HG03460 (cell line): ENCODE measurements around the gene TSNAX.
A peak's percentile ranks its signal among the peaks of the same experiment; 100 is the strongest.

Experiments used
- ATAC-seq: cut with Tn5 transposase; IDR thresholded peaks from one replicate; pipeline ENCODE4 v1.9.1; 2021; ENCODE audit not compliant: unreplicated experiment

The TSNAX gene

DNA sequence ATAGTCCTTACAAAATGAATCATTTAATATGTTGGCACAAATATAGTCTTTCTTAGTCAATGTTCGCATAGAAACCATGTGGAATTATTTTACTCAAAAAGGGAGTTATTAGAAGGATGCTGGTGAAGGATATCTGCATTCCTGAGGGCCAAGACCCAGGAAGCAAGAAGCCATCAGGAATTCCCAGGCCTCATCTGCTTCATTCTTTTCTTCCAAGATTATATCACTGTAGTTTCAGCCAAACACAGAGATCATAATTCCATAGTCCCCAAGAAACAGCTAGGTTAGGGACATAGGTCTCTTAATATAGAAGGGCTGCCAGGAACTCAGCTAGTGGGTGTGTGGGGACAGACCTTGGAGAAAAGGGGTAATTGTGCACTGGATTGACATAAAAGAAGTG lies 69.5 kb downstream of the TSNAX start:
- ATAC-seq, result no peak

DNA sequence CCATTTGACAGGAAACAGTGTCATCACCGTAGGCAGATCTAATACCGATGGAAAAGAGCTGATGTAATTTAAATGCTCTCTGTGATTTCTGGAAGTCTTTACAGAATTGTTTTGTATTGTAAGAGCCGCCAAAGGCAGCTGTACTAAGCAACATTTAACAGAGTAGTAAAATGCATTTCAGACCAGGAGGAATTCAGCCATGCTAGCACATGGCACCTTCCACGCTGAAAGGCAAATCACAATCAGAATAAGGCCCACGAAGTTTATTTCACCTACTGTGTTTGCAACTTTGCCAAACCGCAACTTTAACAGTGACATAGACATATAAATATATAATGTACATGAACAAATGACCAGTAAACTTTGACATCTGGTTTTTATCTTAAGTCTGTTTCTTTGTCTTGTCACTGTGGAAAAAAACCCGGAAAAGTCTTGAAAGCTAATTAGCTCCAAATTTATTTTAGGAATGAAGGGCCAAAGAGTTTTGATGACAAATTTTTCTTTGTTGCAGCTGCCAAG lies 72.0 kb downstream of the TSNAX start:
- no peak for ATAC-seq

DNA sequence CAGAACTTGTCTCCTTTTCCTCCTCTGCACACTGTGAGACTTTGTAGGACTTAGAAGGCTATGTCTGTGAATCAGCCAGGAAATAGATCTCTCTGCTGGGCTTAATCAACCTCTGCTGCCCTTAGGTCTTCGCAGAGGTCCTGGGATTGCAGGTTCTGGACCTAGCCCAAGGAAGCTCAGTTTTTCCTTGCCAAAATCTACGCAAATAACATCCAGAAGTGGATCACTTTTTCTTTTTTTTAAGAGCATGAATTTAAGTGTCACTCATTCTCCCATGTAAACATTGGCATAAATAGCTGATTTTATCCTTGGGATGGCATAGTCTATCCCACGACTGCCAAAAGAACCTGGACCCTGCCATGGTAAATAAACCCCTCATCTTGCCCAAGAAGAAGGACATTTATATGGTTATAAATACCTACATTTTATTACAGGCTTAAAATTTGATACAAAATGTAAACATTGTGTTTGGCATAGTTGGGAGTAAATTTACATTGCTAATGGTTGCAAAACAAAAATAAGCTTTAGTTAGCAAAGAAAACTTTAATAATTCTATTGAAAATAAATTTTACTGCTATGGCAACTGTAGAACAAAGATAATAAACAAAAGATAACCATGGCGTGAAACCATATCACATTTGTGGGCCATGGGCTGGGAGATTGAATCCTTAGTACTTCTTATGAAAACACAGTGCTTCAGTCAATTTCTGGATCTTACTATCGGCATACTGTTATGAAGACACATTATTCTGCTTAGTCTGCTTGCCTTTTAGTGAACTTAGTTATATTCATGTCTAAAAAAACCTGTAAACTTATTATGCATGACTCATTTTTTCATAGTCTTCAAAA lies 73.6 kb downstream of the TSNAX start:
- no peak for ATAC-seq

DNA sequence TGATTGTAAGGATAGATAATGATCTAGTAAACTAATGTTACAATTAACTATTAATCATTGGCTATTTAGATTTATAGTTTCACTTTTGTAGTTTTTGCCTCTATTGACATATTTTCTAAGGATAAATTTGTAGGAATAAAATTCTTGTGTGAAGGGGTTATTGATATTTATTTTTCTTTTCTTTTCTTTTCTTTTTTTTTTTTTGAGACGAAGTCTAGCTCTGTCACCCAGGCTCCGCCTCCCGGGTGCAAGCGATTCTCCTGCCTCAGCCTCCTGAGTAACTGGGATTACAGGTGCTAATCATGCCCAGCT lies 74.2 kb downstream of the TSNAX start:
- ATAC-seq, result no peak

DNA sequence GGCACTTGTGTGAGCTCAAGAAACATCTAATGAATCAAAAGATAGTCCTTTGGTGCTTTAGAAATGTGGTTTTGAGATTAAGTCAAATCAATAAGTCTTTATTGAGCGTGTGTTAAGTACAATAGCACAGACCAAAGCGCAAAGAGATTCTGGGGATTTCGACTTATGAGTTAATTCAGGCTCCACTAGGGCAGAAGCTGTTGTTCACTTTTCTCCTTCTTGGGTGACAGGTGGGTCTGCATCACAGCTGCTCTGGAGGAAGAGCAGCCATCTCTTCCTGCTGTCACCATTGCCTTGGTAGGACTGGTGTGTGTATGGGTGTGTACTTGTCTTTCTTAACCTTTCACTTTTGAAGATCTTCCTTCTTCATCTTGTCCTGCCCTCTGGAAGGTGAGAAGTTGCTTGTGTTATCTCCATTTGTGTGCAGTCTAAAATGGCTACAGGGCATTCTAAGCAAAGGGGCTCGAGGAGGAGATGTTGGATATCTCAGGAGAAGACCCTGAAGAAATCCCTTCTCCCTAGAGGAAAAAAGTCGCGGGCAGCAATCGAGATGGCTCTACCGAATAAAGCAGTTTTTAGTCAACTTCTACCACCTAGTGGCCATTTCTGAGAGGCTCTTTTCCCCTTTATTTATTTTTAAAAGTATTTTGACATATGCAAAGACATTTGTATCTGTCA lies 75.3 kb downstream of the TSNAX start:
- peak; percentile 69 for ATAC-seq

DNA sequence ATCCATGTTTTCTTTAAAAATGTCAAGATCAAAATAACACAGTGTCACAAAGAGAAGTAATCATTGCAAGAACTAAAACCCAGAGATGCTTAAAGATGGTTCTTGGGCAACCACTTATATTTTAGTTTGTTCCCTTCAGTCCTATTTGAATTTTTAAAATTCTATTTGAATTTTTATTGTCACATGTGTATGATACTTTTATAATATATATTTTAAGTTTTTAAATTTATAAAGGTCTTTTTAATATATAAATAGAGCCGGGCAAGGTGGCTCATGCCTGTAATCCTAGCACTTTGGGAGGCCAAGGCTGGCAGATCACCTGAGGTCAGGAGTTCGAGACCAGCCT lies 75.8 kb downstream of the TSNAX start:
- ATAC-seq, result no peak

DNA sequence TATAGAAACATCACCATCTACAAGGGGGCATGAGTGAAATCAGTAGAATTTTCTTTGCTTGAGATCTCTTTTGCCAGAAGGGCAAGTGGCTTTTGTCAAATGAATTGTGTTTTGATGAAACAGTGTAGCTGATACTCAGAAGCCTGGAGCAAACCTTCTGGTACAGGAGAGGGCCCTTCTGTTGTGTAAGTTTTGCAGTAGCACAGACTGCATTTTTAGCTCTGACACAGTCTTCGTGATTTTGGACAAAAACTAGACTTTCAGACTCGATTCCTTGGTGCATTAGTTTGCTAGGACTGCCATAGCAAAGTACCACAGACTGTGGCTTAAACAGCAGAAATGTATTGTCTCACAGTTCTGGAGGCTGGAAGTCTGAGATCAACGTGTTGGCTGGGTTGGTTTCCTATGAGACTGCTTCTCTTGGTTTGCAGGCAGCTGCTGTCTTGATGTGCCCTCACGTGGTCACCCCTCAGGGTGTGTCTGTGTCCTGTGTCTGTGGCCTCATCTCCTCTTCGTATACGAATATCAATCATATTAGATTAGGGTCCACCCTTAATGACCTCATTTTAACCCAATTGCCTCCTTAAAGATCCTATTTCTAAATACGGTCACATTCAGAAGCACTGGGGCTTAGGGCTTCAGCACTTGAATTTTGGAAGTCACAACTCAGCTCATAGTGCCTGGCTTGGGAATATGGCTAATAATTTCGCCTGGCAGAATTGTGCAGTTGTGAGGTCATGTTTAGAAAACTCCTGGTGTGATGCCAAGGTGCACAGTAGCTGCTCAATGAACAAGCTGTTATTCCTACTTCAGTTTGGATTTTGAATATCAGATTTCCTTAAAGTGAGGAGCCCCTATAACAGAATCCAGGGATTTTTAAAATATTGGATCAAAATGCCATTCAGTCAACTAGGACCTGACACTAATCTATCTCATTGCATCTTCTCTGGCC lies 77.0 kb downstream of the TSNAX start:
- no peak for ATAC-seq

DNA sequence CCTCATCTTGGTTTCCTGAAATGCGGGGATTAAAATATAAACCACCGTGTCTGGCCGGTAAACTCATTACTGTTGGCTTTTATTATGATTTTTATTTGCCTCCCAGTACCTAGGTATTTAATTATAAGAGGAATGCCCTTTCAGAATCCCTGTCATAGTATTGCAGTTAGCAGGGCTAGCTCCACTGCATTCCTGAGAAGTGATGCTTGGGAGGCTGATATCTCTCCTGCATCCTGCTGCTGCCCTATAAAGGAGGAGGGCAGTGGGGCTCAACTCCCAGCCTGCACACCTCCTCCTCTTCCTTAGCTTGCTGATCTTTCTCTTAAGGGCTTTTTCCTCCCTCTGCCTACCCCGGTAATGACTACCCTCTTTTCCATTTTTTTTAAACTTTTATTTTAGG lies 78.2 kb downstream of the TSNAX start:
- ATAC-seq, result no peak

DNA sequence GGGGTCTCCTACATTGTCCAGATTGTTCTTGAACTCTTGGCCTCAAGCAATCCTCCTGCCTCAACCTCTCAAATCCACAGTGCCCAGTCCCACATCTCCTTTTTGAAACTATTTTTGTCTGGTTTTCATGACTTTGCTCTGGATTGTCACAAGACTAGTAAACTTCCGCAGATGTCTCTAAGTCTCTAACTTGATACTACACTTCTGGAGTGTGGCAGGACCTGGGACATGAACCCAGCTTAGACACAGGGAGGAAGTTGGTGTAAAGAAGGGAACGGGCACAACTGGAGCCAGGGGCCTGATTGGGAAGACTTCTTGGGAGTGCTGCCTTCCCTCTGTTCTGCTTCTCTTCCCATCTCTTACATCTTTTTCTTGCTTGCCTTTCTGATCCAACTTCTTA lies 81.9 kb downstream of the TSNAX start:
- no peak for ATAC-seq

DNA sequence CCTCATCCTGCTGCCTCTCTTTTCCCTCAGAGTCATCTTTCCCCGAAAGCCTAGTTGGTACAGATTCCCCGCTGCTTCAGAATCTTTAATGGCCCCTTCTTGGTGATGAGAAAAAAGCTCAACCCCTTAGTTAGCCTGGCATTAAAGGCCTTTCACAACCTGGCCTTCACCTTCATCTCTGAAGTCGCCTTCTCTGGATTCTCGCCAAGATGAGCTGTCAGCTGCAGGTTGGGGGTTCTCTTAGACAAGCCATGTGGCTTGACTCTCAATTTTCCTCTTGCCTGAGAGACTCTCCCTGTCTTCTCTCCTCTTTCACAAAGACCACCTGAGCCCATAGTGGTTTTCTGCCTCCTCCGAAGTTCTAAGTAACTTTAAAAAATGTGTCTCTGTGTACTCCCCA lies 82.6 kb downstream of the TSNAX start:
- no peak for ATAC-seq

DNA sequence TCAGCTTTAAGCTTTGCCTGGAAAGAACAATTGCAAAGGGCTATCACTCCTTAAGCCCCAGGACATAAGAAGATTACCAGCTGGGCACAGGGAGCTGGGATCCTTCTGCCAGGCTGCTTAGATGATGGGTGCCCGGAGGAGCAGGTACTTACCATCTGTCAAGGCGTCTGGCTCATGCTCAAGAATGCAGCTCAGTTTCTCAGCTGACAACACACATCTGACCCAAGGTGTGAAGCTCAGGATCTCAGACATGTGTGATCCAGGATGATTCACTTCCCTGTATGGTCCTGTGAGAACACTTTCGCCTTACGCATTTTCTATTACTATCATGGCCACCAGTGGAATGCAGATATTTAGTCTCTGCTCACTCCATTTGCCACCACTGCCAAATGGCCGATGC lies 83.4 kb downstream of the TSNAX start:
- ATAC-seq, result no peak

DNA sequence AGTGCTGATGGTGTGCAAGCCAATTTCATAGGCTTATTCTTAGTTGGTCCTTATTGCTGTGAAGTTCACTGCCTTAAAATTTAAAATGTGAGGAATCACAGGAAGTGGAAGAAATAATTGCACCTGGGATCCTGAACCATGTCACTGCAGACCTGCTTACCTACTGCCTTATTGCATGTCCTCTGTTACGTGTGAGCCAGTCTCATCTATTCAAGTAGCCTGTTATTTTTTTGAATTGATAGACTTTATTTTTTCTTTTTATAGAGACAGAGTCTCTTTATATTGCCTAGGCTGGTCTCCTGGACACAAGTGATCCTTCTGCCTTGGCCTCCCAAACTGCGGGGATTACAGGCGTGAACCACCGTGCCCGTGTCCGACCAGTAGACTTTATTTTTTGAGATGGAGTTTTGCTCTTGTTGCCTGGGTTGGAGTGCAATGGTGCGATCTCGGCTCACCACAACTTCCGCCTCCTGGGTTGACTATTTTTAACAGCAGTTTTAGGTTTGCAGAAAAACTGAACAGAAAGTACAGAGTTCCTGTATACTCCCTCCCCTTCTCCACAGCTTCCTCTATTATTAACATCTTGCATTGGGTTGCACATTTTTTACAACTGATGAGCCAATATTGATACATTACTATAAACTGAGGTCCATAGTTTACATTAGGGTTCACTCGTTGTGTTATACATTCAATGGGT lies 84.1 kb downstream of the TSNAX start:
- peak; percentile 96 for ATAC-seq

DNA sequence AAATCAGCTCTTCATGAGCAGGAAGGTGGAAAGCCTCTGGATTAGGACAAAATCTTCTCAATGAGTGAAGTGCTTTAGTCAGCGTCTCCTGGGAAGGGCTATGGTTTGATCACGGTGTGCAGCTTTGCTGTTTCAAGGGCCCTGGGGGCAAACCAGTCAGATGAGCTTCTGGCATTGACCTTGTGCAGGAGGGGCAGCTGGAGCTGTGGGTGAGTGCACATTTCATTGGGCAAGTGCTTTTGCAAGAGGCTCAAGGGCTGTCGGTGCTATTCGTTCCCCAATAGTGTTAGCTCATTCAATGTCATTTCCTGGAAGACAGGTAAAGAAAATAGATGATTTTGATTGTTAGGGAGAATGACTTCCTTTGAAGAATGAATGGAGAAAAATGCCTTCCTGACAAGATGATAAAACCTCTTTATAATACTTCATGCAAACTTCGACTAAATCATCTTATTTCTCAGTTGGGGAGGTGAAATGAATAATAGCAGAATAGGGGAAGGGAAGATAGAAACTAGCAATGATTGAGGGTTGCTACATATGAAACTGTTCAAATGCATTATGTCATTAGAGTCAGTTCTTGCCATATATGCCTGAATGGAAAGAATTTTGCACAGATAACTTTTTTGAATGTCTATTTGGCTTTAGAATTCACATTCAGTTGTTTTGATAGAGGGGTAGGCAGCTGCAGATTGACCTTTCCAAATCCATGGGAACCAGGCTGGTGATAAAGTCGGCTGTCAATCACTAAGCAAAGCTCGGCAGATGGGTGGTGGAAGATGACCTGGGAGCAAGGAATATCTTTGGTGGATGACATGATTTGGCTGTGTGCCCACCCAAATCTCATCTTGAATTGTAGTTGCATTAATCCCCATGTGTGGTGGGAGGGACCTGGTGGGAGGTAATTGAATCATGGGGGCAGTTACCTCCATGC lies 85.2 kb downstream of the TSNAX start:
- ATAC-seq, result no peak
